ENCODE data around the gene CSF2. TPM values are rescaled to one million over a fixed set of nuclear protein-coding genes. Genes with fewer than 3 reads are reported as not detected.

CSF2 gene
- total RNA-seq, 4 donors from 2014 or later: not detected

DNA sequence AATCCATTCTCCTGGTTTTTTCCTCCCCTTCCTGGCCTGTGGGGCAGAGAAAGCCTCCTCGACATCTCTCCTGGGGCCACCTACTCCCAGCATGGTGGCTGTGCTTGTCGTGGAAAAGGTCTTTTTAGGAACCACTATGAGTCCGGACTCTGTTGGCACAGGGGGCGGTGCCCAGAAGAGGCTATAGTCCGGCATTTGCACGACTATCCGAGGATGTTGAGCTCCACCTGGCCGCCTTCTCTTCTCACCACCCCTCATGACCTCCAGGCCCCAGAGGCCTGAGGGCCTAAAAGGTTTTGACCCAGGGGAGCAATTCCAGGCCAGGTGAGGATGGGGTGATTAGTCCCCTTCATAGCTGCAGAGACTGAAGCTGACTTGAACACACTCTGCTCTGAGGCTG, 14.1 kb downstream of the CSF2 start:
- DNase-seq (ENCODE audit: extremely low spot score): no peak
- TF ChIP-seq, protein P1, sequence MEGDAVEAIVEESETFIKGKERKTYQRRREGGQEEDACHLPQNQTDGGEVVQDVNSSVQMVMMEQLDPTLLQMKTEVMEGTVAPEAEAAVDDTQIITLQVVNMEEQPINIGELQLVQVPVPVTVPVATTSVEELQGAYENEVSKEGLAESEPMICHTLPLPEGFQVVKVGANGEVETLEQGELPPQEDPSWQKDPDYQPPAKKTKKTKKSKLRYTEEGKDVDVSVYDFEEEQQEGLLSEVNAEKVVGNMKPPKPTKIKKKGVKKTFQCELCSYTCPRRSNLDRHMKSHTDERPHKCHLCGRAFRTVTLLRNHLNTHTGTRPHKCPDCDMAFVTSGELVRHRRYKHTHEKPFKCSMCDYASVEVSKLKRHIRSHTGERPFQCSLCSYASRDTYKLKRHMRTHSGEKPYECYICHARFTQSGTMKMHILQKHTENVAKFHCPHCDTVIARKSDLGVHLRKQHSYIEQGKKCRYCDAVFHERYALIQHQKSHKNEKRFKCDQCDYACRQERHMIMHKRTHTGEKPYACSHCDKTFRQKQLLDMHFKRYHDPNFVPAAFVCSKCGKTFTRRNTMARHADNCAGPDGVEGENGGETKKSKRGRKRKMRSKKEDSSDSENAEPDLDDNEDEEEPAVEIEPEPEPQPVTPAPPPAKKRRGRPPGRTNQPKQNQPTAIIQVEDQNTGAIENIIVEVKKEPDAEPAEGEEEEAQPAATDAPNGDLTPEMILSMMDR (IDR thresholded peaks at IDR 0.05): no peak
- no peak for TF ChIP-seq POLR2AphosphoS5 (IDR thresholded peaks at IDR 0.05)
- no peak for TF ChIP-seq EP300 (IDR thresholded peaks at IDR 0.05)
- no peak for TF ChIP-seq POLR2A (IDR thresholded peaks at IDR 0.05; ENCODE audit: low read depth)
- intact Hi-C loops (cut with DNase I): no loop called here
- H3K4me3 ChIP-seq: no peak overlapping the region
- no peak overlapping the region for H3K27ac ChIP-seq (replicated peaks in 1 of 4)
- no peaks in the 10 kb centered on the region for H3K36me3 ChIP-seq
- no peaks in the 10 kb centered on the region for H3K9me3 ChIP-seq
- no peaks in the 10 kb centered on the region for H3K27me3 ChIP-seq
- 93% methylated on average over 2 of the region's 8 CpGs for WGBS
- peaks cover 13 to 18% (median 16%) of the 10 kb centered on the region in 4 donors for H3K4me1 ChIP-seq

DNA sequence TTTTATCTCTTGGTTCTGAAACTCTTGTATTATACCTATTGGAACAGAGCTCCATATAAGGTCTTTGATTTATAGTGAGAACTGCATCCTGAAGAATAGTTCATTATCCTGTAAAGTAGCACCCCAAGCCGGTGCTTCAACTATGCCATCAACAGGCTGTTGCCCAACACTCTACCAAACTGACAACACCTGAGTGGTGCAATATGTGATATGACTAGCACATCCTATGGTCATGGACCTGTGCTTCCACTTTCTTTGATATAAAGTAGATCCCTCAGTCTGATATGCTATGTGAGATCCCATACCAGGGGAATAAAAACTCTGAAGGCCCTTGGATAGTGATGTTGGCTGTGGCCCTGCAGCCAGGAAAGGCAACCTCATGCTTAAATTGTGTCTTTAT, 15.8 kb downstream of the CSF2 start:
- DNase-seq (ENCODE audit: extremely low spot score): no peak
- H3K4me3 ChIP-seq: no peak overlapping the region
- peaks cover 13 to 18% (median 16%) of the 10 kb centered on the region in 4 donors for H3K4me1 ChIP-seq
- WGBS: 89% methylated on average over 1 of the region's 1 CpG
- H3K27ac ChIP-seq (replicated peaks in 1 of 4): no peak overlapping the region
- no peaks in the 10 kb centered on the region for H3K27me3 ChIP-seq
- no peaks in the 10 kb centered on the region for H3K36me3 ChIP-seq
- intact Hi-C loops (cut with DNase I): no loop called here
- no peak for TF ChIP-seq EP300 (IDR thresholded peaks at IDR 0.05)
- TF ChIP-seq, protein P1 (IDR thresholded peaks at IDR 0.05): no peak
- TF ChIP-seq POLR2AphosphoS5 (IDR thresholded peaks at IDR 0.05): no peak
- TF ChIP-seq POLR2A (IDR thresholded peaks at IDR 0.05; ENCODE audit: low read depth): no peak
- no peaks in the 10 kb centered on the region for H3K9me3 ChIP-seq

DNA sequence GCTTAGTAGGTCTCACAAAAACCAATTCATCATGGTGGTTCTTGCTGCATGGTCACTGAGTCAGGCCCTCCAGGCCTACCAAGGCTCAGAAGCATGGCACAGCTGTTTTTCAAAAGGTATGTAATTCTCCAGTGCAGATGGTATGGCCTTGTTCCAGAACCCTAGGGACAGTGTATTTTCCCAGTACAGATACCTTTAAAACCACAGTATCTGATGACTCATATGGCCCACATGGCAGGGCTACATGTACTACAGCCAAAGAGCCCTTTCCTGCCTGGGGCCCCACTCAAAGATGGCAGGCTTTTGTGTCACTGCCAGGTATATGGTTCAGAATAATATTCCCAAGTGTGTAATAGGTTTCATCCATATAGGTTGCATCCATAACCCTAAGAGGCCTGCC, 16.5 kb downstream of the CSF2 start:
- Histone ChIP-seq H3K27ac (replicated peaks in 1 of 4) (no peak overlapping the region), H3K9me3 (no peaks in the 10 kb centered on the region), H3K4me1 (peaks cover 13 to 18% (median 16%) of the 10 kb centered on the region in 4 donors), H3K27me3 (no peaks in the 10 kb centered on the region), H3K4me3 (no peak overlapping the region), H3K36me3 (no peaks in the 10 kb centered on the region)
- intact Hi-C loops (cut with DNase I): no loop called here
- TF ChIP-seq POLR2A (IDR thresholded peaks at IDR 0.05; ENCODE audit: low read depth) (no peak), EP300 (IDR thresholded peaks at IDR 0.05) (no peak), POLR2AphosphoS5 (IDR thresholded peaks at IDR 0.05) (no peak)
- TF ChIP-seq, protein P1 (IDR thresholded peaks at IDR 0.05): no peak
- DNase-seq (ENCODE audit: extremely low spot score): no peak

DNA sequence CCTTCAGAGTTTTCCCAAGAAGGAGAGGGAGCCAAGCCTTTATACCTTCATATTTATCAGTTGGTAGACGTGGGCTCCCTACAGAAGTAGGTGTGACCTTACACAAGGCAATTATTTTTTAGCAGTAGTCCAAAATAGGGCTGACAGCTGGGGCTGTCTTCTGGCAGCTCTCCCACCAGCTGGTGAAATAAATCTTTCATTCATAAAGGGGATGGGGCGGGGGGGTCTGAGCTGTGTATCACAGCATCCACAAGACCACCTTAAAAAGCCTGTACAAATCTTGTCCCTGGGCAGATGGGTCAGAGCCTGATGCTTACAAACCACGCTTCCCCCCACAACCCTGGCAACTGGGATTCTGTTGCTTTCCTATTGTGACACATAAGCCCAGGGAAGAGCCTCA, 19.7 kb downstream of the CSF2 start:
- no peaks in the 10 kb centered on the region for H3K36me3 ChIP-seq
- H3K27me3 ChIP-seq: no peaks in the 10 kb centered on the region
- intact Hi-C loops (cut with DNase I): no loop called here
- H3K9me3 ChIP-seq: no peaks in the 10 kb centered on the region
- 64% methylated on average over 3 of the region's 3 CpGs for WGBS
- no peak for TF ChIP-seq POLR2AphosphoS5 (IDR thresholded peaks at IDR 0.05)
- no peak for TF ChIP-seq EP300 (IDR thresholded peaks at IDR 0.05)
- TF ChIP-seq, protein P1 (IDR thresholded peaks at IDR 0.05): no peak
- no peak for TF ChIP-seq POLR2A (IDR thresholded peaks at IDR 0.05; ENCODE audit: low read depth)
- H3K27ac ChIP-seq (replicated peaks in 1 of 4): no peak overlapping the region
- no peak overlapping the region for H3K4me3 ChIP-seq
- no peaks in the 10 kb centered on the region for H3K4me1 ChIP-seq
- no peak for DNase-seq (ENCODE audit: extremely low spot score)

DNA sequence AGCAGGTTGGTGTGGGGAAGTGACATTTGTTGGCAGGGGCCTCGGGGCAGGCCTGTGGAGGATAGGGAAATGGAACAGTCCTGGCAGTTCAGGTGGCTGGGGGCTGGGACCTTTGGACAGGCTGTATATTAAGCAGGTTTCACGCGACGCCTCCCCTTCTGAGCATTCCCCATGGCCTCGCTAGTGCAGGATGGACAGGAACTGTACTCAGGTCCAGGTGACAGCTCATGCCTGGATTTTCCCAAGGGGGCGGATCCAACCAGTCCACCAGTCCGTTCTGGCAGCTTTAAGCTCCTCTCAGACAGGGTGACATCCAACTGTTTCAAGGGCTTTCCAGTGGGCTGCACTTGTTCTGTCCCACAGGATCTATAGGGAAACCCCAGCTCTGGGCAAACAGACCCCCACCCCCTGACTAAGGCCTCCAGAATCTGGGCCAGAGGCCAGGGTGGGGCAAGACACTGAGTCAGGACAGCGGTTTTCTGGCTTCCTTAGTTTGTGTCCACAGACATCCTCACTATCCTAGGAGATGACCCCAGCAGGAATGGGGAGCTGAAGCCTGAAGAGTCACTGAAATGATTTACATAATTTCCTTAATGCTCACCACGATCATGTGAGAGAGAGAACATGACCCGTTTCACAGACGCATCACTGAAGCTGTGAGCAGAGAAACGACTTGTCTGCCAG, 20.9 kb downstream of the CSF2 start:
- Histone ChIP-seq H3K27ac (replicated peaks in 1 of 4) (no peak overlapping the region), H3K36me3 (no peaks in the 10 kb centered on the region), H3K4me3 (no peak overlapping the region), H3K27me3 (no peaks in the 10 kb centered on the region), H3K9me3 (no peaks in the 10 kb centered on the region), H3K4me1 (no peaks in the 10 kb centered on the region)
- intact Hi-C loops (cut with DNase I): no loop called here
- DNase-seq (ENCODE audit: extremely low spot score): no peak
- WGBS: 59% methylated on average over 12 of the region's 12 CpGs
- TF ChIP-seq EP300 (IDR thresholded peaks at IDR 0.05): no peak
- no peak for TF ChIP-seq POLR2AphosphoS5 (IDR thresholded peaks at IDR 0.05)
- TF ChIP-seq, protein P1 (IDR thresholded peaks at IDR 0.05): no peak
- TF ChIP-seq POLR2A (IDR thresholded peaks at IDR 0.05; ENCODE audit: low read depth): no peak

Data from esophagus muscularis mucosa (tissue), 4 donors.